Measurements from ENCODE around the gene ARSA.

The ARSA gene

DNA sequence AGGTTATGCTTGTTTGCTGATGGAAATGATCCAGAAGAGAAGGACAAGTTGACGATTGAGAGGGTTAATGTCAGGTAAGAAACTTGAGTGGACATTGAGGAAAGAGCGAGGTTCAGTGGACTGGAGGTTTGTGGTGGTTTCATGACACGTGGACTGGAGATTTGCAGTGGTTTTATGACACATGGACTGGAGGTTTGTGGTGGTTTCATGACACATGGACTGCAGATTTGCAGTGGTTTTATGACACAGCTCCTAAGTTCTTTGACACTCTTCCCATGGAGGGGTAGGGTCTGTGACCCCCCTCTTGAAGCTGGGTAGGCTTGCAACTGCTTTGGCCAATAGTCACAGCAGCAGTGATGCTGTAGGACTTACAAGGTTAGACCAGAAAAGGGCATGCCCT is 32.8 kb downstream of the ARSA start:
- Histone ChIP-seq H3K4me1 (ENCODE audit: control insufficient read depth, low read depth, low read length) (no peaks in the 10 kb centered on the region), H3K4me3 (ENCODE audit: low read length) (no peak overlapping the region), H3K36me3 (ENCODE audit: control insufficient read depth, low read depth, low read length) (no peaks in the 10 kb centered on the region), H3K27ac (ENCODE audit: low read length) (no peak overlapping the region), H3K27me3 (ENCODE audit: control insufficient read depth, insufficient read depth, low read length) (peaks cover 20% of the 10 kb centered on the region), H3K9ac (ENCODE audit: low read length) (no peak overlapping the region), H3K9me3 (ENCODE audit: control insufficient read depth, low read depth, low read length) (no peaks in the 10 kb centered on the region)

DNA sequence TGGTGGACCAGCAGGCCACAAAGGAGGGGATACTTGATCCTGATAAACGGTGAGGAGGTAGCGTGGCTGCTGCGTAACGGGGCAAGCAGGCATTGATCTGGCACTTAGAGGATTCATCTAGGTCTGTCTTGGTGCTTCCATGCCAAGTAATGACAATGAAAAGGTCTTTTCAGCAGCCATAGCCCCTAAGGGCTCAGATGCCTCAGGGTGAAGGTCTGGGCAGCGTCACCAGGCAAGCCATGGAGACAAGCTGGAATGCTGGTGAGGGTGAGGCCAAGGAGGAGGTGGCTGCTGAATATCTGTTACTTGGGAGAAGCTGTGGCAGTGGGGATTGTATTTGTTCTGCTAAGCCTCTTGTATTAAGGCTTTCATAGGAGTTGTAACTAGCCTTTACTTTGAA is 40.5 kb downstream of the ARSA start:
- H3K4me3 ChIP-seq (ENCODE audit: low read length) = no peak overlapping the region
- H3K9ac ChIP-seq (ENCODE audit: low read length) = no peak overlapping the region

DNA sequence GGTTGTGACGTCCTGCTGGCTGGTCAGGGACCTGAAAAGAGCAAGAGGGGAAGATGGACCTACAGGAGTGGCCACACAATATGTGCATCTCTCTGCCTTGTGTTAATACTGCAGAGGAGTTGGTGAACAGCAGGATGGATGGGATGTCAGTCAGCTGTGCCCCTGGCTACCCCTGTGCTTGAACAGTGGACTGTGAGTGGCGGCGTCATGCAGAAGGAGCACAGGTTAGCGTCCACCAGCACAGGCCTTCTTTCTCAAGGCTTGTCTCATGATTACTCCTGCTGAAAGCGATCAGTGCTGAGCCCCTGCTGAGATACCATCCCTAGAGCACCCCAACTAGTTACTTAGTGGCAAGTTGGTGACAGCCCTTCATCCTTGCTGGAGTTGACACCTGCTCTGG is 41.5 kb downstream of the ARSA start:
- H3K9me3 ChIP-seq (ENCODE audit: control insufficient read depth, low read depth, low read length) = no peaks in the 10 kb centered on the region
- H3K4me1 ChIP-seq (ENCODE audit: control insufficient read depth, low read depth, low read length) = peaks cover 5% of the 10 kb centered on the region
- no peaks in the 10 kb centered on the region for H3K27me3 ChIP-seq (ENCODE audit: control insufficient read depth, insufficient read depth, low read length)
- no peak overlapping the region for H3K4me3 ChIP-seq (ENCODE audit: low read length)
- H3K9ac ChIP-seq (ENCODE audit: low read length) = no peak overlapping the region
- no peak overlapping the region for H3K27ac ChIP-seq (ENCODE audit: low read length)
- H3K36me3 ChIP-seq (ENCODE audit: control insufficient read depth, low read depth, low read length) = no peaks in the 10 kb centered on the region

More for the DNA sequence above, 40.5 kb downstream of the ARSA start:
- Histone ChIP-seq H3K4me1 (ENCODE audit: control insufficient read depth, low read depth, low read length) (peaks cover 5% of the 10 kb centered on the region), H3K27me3 (ENCODE audit: control insufficient read depth, insufficient read depth, low read length) (no peaks in the 10 kb centered on the region), H3K27ac (ENCODE audit: low read length) (no peak overlapping the region), H3K9me3 (ENCODE audit: control insufficient read depth, low read depth, low read length) (no peaks in the 10 kb centered on the region), H3K36me3 (ENCODE audit: control insufficient read depth, low read depth, low read length) (no peaks in the 10 kb centered on the region)

DNA sequence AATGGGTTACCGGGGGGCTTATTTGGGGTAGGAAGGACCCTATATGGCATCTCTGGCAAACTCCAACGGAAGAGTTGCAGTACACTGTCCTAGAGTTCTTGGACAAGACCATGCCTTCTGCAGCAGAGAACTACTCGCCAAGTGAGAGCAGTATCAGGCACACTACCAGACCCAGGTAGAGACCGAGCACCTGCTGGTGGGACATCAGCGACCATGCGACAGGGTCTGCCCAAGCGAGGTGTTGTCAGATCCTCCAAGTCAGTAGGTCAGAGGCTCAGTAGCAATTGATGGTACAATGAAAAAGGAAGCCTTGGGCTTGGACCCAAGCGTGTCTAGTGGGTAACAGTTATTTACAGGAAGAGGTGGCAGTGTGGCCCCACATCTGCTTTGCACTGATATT is 42.2 kb downstream of the ARSA start:
- no peak overlapping the region for H3K4me3 ChIP-seq (ENCODE audit: low read length)
- no peaks in the 10 kb centered on the region for H3K36me3 ChIP-seq (ENCODE audit: control insufficient read depth, low read depth, low read length)
- no peak overlapping the region for H3K27ac ChIP-seq (ENCODE audit: low read length)
- H3K9ac ChIP-seq (ENCODE audit: low read length) = no peak overlapping the region
- peaks cover 5% of the 10 kb centered on the region for H3K4me1 ChIP-seq (ENCODE audit: control insufficient read depth, low read depth, low read length)
- H3K27me3 ChIP-seq (ENCODE audit: control insufficient read depth, insufficient read depth, low read length) = no peaks in the 10 kb centered on the region
- H3K9me3 ChIP-seq (ENCODE audit: control insufficient read depth, low read depth, low read length) = no peaks in the 10 kb centered on the region

DNA sequence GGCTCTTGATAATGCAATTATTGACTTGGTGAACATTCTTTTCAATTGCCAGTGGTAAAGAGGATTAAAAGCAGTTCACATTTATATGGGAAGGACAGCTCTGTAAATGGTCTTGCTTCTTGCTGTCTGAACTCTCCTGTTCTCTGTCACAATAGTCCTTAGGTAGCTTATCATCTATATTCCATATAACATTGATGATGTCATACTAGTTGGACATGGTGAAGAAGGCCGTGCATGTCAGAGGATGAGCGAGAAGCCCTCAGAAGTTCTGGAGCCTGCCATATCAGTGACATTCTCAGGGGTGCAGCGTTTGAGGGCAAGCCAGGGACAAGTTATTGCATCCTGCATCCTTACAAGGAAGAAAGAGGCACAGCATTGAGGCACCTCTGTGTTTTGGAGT is 42.7 kb downstream of the ARSA start:
- Histone ChIP-seq H3K9ac (ENCODE audit: low read length) (no peak overlapping the region), H3K4me3 (ENCODE audit: low read length) (no peak overlapping the region)

DNA sequence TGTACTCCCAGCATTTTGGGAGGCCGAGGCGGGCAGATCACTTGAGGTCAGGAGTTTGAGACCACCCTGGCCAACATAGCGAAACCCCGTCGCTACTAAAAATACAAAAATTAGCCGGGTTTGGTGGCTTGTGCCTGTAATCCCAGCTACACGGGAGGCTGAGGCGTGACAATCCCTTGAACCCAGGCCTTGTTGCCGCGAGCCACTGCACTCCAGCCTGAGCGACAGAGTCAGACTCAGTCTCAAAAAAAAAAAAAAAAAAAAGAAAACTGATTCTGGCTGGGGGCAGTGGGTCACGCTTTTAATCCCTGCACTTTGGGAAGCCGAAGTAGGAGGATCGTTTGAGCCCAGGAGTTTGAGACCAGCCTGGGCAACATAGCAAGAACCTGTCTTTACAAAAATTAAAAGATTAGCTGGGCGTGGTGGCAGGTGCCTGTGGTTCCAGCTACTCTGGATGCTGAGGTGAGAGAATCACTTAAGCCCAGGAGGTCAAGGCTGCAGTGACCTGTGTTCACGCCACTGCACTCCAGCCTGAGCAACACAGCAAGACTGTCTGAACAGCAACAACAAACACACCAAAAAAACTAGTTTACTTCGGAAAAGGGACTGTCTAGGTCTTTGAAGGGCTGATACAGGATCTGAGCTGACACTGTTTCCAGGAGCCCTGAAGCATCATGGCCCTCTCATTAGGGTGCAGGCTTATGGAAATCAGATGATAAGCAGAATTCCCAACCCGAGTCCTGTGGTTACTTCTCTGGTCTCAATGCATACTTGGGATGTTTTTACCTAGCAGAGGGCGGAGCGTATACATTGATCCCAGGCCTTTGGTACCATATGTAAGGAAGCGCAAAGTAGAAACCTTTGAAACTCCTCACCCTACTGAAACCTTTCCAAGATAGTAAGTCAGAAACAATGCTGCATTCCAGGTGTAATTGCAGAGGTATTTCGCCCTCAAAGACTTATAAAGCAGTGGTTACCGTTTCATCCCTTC is 43.6 kb downstream of the ARSA start:
- Histone ChIP-seq H3K4me3 (ENCODE audit: low read length) (peak overlapping the region; percentile 92), H3K36me3 (ENCODE audit: control insufficient read depth, low read depth, low read length) (peaks cover 4% of the 10 kb centered on the region), H3K27ac (ENCODE audit: low read length) (no peak overlapping the region), H3K4me1 (ENCODE audit: control insufficient read depth, low read depth, low read length) (peaks cover 5% of the 10 kb centered on the region), H3K9me3 (ENCODE audit: control insufficient read depth, low read depth, low read length) (no peaks in the 10 kb centered on the region), H3K9ac (ENCODE audit: low read length) (no peak overlapping the region), H3K27me3 (ENCODE audit: control insufficient read depth, insufficient read depth, low read length) (no peaks in the 10 kb centered on the region)

More for the DNA sequence above, 42.7 kb downstream of the ARSA start:
- Histone ChIP-seq H3K27ac (ENCODE audit: low read length) (no peak overlapping the region), H3K4me1 (ENCODE audit: control insufficient read depth, low read depth, low read length) (peaks cover 5% of the 10 kb centered on the region), H3K36me3 (ENCODE audit: control insufficient read depth, low read depth, low read length) (no peaks in the 10 kb centered on the region), H3K27me3 (ENCODE audit: control insufficient read depth, insufficient read depth, low read length) (no peaks in the 10 kb centered on the region), H3K9me3 (ENCODE audit: control insufficient read depth, low read depth, low read length) (no peaks in the 10 kb centered on the region)

DNA sequence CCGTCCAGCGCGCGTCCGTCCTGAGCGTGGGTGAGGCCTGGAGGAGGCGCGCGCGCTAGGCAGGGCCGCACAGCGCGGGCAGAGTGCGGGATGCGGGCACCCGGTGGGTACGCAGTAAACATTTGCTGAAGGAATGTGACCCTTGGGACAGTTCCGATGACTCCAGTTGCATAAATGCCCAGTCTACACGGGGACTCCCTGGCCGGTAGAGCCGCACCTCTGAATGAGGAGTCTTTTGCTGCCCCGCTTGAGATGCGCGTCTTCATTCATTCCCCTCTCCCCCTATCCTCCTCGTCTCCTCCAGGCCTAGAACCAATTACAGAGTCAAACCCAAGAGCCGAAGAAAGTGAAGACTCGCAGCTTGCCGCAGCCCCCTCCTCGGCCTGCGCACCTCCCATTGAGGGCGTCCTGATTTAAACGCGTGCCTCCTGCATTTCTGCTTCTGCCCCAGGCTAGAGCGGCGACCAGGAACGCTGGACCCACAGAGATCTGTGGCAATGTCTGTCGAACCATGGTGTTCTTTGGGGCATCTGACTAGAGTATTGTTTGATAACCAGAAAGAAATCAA is 44.6 kb downstream of the ARSA start:
- peaks cover 5% of the 10 kb centered on the region for H3K4me1 ChIP-seq (ENCODE audit: control insufficient read depth, low read depth, low read length)
- H3K9ac ChIP-seq (ENCODE audit: low read length) = peak overlapping the region; percentile 77
- H3K36me3 ChIP-seq (ENCODE audit: control insufficient read depth, low read depth, low read length) = peaks cover 7% of the 10 kb centered on the region
- no peak overlapping the region for H3K27ac ChIP-seq (ENCODE audit: low read length)
- H3K27me3 ChIP-seq (ENCODE audit: control insufficient read depth, insufficient read depth, low read length) = no peaks in the 10 kb centered on the region
- H3K4me3 ChIP-seq (ENCODE audit: low read length) = peak overlapping the region; percentile 92
- H3K9me3 ChIP-seq (ENCODE audit: control insufficient read depth, low read depth, low read length) = no peaks in the 10 kb centered on the region

DNA sequence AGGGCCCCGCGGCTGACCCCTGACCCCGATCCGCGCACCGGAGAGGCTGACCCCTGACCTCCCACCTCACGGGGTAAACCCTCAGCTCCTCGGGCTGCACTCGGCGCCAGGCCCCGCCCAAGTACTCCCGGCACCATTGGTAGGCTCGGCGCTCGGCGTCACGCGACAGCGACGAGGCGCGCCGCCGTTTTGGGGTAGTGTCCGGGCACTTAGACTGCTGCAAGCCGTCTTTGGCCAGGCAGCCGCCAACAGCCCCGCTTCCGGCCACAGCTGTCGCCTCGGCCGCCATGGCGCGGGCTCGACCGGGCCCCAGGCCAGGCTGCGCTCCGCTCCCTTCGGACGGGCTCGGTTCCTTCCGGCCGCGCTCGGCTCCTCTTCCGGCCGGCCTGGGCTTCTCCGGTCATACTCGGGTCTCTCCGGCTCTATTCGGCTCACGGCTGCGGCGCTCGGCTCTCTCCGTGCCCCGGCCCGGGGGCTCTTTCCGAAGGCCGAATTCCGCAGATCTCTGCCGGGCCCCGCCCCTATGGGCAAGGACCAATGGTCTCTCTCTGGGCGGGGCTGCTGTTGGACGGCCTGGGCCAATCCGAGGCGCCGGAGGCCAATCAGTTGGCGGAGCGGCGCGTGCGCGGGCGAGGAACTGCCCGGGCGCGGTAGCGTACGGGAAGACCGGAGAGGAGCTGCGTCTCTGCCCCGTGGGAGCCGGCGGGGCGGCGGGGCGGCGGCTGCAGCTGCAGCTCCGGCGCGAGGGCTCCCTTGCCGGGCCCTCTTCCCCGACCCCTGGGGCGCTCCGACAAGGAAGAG is 45.3 kb downstream of the ARSA start, which contains the start of gene CHKB:
TSS of gene CHKB (minus strand) at position 357 of the 801 bp plus-strand sequence. CDS start at position 289, 68 bp downstream.
- Histone ChIP-seq H3K9me3 (ENCODE audit: control insufficient read depth, low read depth, low read length) (no peaks in the 10 kb centered on the region), H3K4me1 (ENCODE audit: control insufficient read depth, low read depth, low read length) (peaks cover 5% of the 10 kb centered on the region), H3K4me3 (ENCODE audit: low read length) (peak within 1 kb of the TSS; percentile 92), H3K27ac (ENCODE audit: low read length) (peak within 1 kb of the TSS; percentile 88), H3K36me3 (ENCODE audit: control insufficient read depth, low read depth, low read length) (peaks cover 7% of the 10 kb centered on the region), H3K27me3 (ENCODE audit: control insufficient read depth, insufficient read depth, low read length) (no peaks in the 10 kb centered on the region), H3K9ac (ENCODE audit: low read length) (peak within 1 kb of the TSS; percentile 77)

DNA sequence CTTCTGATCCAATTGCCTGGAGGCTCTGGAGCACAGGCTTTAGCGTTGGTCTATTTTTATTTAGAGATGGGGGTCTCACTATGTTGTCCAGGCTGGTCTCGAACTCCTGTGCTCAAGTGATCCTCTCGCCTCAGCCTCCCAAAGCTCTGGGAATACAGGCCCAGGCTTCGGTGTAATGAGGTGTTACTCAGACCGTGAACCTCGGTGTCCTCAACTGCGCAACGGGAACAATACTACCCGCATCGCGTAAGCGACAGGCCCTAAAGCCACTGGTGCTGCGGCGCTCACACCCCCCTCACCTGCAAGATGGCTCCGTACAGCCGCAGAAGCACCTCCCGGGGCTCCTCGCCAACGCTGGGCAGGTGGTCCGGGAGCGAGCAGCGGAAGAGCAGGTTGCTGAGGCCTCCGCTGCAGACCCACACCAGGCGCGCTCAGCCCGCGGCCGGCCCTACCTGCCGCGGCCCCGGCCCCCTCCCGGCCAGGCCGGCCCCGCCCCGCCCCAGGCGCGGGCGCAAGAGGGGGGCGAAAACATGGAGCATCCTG is 45.9 kb downstream of the ARSA start:
- H3K27ac ChIP-seq (ENCODE audit: low read length) = no peak overlapping the region
- peak overlapping the region; percentile 92 for H3K4me3 ChIP-seq (ENCODE audit: low read length)

DNA sequence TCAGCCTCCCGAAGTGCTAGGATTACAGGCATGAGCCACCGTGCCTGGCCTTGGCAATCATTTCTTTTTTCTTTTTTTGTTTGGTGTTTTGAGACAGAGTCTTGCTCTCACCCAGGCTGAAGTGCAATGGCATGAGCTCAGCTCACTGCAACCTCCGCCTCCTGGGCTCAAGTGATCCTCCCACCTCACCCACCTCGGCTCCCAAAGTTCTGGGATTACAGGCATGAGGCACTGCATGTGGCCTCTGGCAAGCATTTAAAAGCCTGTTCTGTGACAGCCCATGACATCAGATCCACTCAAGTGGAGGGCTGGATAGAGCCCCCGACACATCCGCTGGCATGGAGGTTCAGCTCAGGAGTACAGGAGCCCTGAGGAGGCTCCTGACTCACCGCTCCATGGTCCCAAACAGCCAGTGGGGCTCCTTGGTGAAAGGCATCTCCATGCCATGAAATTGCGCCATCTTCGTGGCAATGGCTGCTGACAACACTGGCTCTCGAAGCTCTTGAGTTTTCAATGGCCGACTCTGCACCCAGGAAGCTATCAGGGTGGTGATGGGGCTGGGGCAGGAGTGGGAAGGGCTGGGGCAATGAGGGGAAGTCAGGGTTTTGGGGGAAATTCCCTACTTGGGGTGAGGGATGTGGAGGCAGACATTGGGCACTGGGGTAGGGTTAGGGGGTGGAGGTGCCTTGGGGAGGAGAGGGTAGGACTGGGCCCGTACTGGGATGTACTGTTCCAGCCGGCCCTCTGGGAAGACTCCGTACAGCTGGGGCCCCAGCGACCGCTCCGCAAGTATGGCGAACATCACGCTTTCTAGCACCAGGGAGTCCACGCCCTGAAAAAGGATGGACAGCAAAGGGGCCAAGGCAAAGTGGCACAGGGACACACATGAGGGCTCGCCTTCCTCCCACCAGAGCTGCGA is 46.7 kb downstream of the ARSA start:
- H3K4me1 ChIP-seq (ENCODE audit: control insufficient read depth, low read depth, low read length) = peaks cover 5% of the 10 kb centered on the region
- peak overlapping the region; percentile 92 for H3K4me3 ChIP-seq (ENCODE audit: low read length)
- no peaks in the 10 kb centered on the region for H3K9me3 ChIP-seq (ENCODE audit: control insufficient read depth, low read depth, low read length)
- no peak overlapping the region for H3K27ac ChIP-seq (ENCODE audit: low read length)
- H3K27me3 ChIP-seq (ENCODE audit: control insufficient read depth, insufficient read depth, low read length) = no peaks in the 10 kb centered on the region
- H3K36me3 ChIP-seq (ENCODE audit: control insufficient read depth, low read depth, low read length) = peaks cover 7% of the 10 kb centered on the region
- peak overlapping the region; percentile 77 for H3K9ac ChIP-seq (ENCODE audit: low read length)

More for the DNA sequence above, 45.9 kb downstream of the ARSA start:
- Histone ChIP-seq H3K4me1 (ENCODE audit: control insufficient read depth, low read depth, low read length) (peaks cover 5% of the 10 kb centered on the region), H3K36me3 (ENCODE audit: control insufficient read depth, low read depth, low read length) (peaks cover 7% of the 10 kb centered on the region), H3K9ac (ENCODE audit: low read length) (peak overlapping the region; percentile 77), H3K27me3 (ENCODE audit: control insufficient read depth, insufficient read depth, low read length) (no peaks in the 10 kb centered on the region), H3K9me3 (ENCODE audit: control insufficient read depth, low read depth, low read length) (no peaks in the 10 kb centered on the region)

Data from iPS-18a (cell line).